ENCODE results near the gene RAB7B. TPM values are rescaled to one million over a fixed set of nuclear protein-coding genes. Genes with fewer than 3 reads are reported as not detected.

RAB7B gene
- total RNA-seq, 4 donors from 2014 or later, result 0.15 to 0.62 (median 0.33) TPM; not detected in 1

GRCh38 chr1:205948039-205948438 is 55.2 kb downstream of the RAB7B start:
- no peaks in the 10 kb centered on the region for H3K9me3 ChIP-seq

DNA sequence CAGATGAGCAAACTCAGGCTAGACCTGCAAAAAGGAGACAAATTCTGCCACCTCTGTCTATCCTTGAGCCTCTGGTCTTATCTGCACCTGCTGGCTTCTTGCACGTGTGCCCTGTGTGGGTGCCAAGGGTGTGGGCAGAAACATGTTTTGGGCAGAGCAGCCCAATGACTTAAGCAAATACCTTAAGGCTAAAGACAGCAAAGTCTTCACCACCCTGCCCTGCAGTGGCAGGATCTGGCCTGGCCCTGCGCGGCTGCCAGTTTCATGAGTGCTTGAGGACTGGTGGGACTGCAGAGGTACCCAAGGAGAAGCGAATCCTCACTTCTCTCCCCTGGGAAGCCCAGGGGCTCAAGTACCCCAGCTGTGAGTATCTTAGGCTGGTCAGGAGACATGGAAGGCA is 56.2 kb downstream of the RAB7B start:
- H3K27me3 ChIP-seq, result peaks cover 0 to 2% (median 0%) of the 10 kb centered on the region in 3 donors
- no peak for ATAC-seq
- H3K4me1 ChIP-seq, result peaks cover 0 to 16% of the 10 kb centered on the region in 2 donors
- intact Hi-C loops (cut with DNase I; ENCODE audit: low total_unique reads) (no loop called here), in situ Hi-C loops (cut with MboI; ENCODE audit: low sequenced_read_pairs in 4 of 4) (no loop called here)
- TF ChIP-seq POLR2A (IDR thresholded peaks at IDR 0.05) (no peak), CTCF (IDR thresholded peaks at IDR 0.05 in 4 of 5, conservative IDR thresholded peaks at IDR 0.05 in 1 of 5) (no peak)
- no peak overlapping the region for H3K4me3 ChIP-seq
- H3K36me3 ChIP-seq, result no peaks in the 10 kb centered on the region
- DNase-seq, result no peak
- H3K27ac ChIP-seq, result no peak overlapping the region
- no peaks in the 10 kb centered on the region for H3K9me3 ChIP-seq

More at GRCh38 chr1:205948039-205948438, 55.2 kb downstream of the RAB7B start:
- TF ChIP-seq CTCF (IDR thresholded peaks at IDR 0.05 in 4 of 5, conservative IDR thresholded peaks at IDR 0.05 in 1 of 5) (no peak), POLR2A (IDR thresholded peaks at IDR 0.05) (no peak)
- intact Hi-C loops (cut with DNase I; ENCODE audit: low total_unique reads), result no loop called here
- ATAC-seq, result no peak
- in situ Hi-C loops (cut with MboI; ENCODE audit: low sequenced_read_pairs in 4 of 4), result no loop called here
- Histone ChIP-seq H3K4me1 (peaks cover 0 to 16% of the 10 kb centered on the region in 2 donors), H3K27me3 (peaks cover 0 to 2% (median 0%) of the 10 kb centered on the region in 3 donors), H3K27ac (no peak overlapping the region), H3K4me3 (no peak overlapping the region), H3K36me3 (no peaks in the 10 kb centered on the region)
- no peak for DNase-seq

GRCh38 chr1:205945069-205945468 is 58.1 kb downstream of the RAB7B start:
- Histone ChIP-seq H3K27ac (no peak overlapping the region), H3K27me3 (peaks cover 0 to 2% (median 0%) of the 10 kb centered on the region in 3 donors), H3K4me3 (no peak overlapping the region), H3K4me1 (peaks cover 0 to 5% of the 10 kb centered on the region in 2 donors), H3K36me3 (no peaks in the 10 kb centered on the region), H3K9me3 (no peaks in the 10 kb centered on the region)
- no peak for ATAC-seq
- intact Hi-C loops (cut with DNase I; ENCODE audit: low total_unique reads), result loop anchor here (2.0 kb wide), 1 partner anchor 16 kb away; no protein-coding TSS in a partner anchor
- in situ Hi-C loops (cut with MboI; ENCODE audit: low sequenced_read_pairs in 4 of 4), result no loop called here
- no peak for DNase-seq
- TF ChIP-seq CTCF (IDR thresholded peaks at IDR 0.05 in 4 of 5, conservative IDR thresholded peaks at IDR 0.05 in 1 of 5) (no peak), POLR2A (IDR thresholded peaks at IDR 0.05) (no peak)

- TF ChIP-seq POLR2A (IDR thresholded peaks at IDR 0.05) (no peak), CTCF (IDR thresholded peaks at IDR 0.05 in 4 of 5, conservative IDR thresholded peaks at IDR 0.05 in 1 of 5) (no peak)
- Histone ChIP-seq H3K4me3 (no peak overlapping the region), H3K36me3 (no peaks in the 10 kb centered on the region), H3K27me3 (peaks cover 0 to 2% (median 0%) of the 10 kb centered on the region in 3 donors), H3K27ac (no peak overlapping the region), H3K4me1 (no peaks in the 10 kb centered on the region), H3K9me3 (no peaks in the 10 kb centered on the region)
- ATAC-seq (no peak), DNase-seq (no peak)
- intact Hi-C loops (cut with DNase I; ENCODE audit: low total_unique reads), result loop anchor here (2.0 kb wide), 1 partner anchor 16 kb away; no protein-coding TSS in a partner anchor
- in situ Hi-C loops (cut with MboI; ENCODE audit: low sequenced_read_pairs in 4 of 4), result no loop called here
Observed at GRCh38 chr1:205944525-205944924, 58.7 kb downstream of the RAB7B start.

DNA sequence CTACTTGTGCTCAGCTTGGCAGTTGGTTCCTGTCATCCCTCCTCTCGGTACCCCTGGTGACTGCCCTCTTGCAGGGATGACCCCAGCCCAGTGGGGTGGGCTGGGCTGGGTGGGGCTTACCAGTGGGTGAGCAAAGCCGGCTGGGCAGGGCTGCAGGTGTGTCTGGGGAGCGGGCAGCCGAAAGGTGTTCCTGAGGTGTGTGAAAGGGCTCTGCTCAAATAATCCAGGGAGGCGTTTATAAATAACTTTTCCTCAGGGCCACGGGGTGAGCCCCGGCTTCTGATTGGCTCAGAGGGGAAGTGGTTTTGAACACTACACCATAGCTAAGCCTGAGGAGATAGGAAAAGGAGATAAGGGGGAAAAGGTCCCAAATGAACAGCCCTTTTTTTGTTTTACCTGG is 60.0 kb downstream of the RAB7B start, which contains the start of gene SLC26A9:
TSS of gene SLC26A9 (minus strand) at position 212 of the 400 bp plus-strand sequence. CDS start 7,636 bp downstream, outside the sequence.
- no peak for ATAC-seq
- Histone ChIP-seq H3K27ac (no peak within 1 kb of the TSS), H3K4me1 (no peaks in the 10 kb centered on the region), H3K4me3 (no peak within 1 kb of the TSS), H3K27me3 (peaks cover 0 to 2% (median 0%) of the 10 kb centered on the region in 3 donors), H3K9me3 (no peaks in the 10 kb centered on the region), H3K36me3 (no peaks in the 10 kb centered on the region)
- DNase-seq, result no peak
- TF ChIP-seq CTCF (IDR thresholded peaks at IDR 0.05 in 4 of 5, conservative IDR thresholded peaks at IDR 0.05 in 1 of 5) (no peak), POLR2A (IDR thresholded peaks at IDR 0.05) (no peak)
- in situ Hi-C loops (cut with MboI; ENCODE audit: low sequenced_read_pairs in 4 of 4), result no loop called here
- intact Hi-C loops (cut with DNase I; ENCODE audit: low total_unique reads), result no loop called here
